ENCODE measurements around the gene MOBP.
A peak's percentile ranks its signal among the peaks of the same experiment; 100 is the strongest.

Gene MOBP

GRCh38 chr3:39513791-39514369 lies 46.4 kb downstream of the MOBP start:
- no peak for DNase-seq (ENCODE audit: low read depth in 1 of 2, low spot score in 1 of 2)
- in situ Hi-C loops (cut with HindIII; ENCODE audit: low pct_unique_long_range_greater_than_20kb, low sequenced_read_pairs) = no loop called here
- TF ChIP-seq JUND (IDR thresholded peaks at IDR 0.05; ENCODE audit: low read depth) = no peak

DNA sequence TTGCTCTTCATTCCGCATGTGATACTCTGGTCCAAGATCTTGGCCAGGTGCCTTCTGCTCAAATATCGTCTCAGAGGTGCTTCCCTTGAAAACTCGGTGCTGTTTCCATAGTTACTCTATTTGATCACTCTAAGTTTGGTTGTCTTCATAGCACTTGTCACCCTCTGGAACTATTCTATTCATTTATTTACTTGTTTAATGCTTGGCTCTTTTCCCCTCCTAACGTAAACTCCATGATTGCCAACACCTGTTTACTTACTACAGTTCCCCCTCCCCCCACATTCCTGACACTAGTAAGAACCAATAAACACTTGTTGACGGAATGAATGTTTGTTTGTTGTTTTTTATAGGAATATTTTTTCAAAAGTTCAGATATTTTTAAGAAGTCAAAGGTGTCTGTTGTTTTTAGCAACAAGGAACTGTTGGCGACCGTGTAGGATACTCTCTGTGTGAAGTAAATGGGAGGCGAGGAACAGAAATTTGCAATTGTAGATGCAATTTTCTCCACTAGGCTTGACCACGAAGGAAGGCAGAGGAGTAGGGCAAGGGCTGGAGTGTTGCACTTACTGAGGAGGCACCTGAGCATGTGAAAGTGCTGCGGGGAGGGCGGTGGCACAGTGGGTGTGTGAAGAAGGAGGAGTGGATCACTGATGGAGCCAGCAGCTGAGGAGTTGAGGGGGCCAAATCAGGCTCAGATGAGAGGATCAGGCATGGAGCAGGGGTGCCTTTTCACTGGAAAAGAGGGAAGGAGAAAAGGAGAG lies 48.4 kb downstream of the MOBP start:
- TF ChIP-seq JUND (IDR thresholded peaks at IDR 0.05; ENCODE audit: low read depth) = no peak
- in situ Hi-C loops (cut with HindIII; ENCODE audit: low pct_unique_long_range_greater_than_20kb, low sequenced_read_pairs) = no loop called here
- peak in 1 of 2 experiments; percentile 63 for DNase-seq (ENCODE audit: low read depth in 1 of 2, low spot score in 1 of 2)

DNA sequence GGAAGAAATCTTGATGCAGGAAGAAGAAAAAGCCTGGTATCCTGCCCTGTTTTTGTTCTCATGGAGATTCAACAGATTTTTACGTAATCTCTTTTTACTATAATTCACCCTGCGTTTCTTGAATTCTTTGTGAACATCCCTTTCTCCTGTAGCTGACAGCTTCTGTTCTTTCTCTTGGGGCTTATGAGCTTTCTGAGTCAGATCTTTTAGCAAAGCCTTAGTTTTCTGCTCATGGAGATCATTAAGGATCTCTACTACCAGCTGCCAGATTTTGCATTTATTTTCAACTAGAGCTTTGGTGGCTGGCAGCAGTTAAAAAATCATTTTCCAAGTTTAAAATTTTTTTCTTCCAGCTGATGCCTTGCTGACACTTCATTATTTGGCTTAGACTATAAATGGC lies 51.6 kb downstream of the MOBP start:
- in situ Hi-C loops (cut with HindIII; ENCODE audit: low pct_unique_long_range_greater_than_20kb, low sequenced_read_pairs) = no loop called here
- no peak for TF ChIP-seq JUND (IDR thresholded peaks at IDR 0.05; ENCODE audit: low read depth)
- no peak for DNase-seq (ENCODE audit: low read depth in 1 of 2, low spot score in 1 of 2)

GRCh38 chr3:39519554-39520288 lies 52.2 kb downstream of the MOBP start:
- DNase-seq (ENCODE audit: low read depth in 1 of 2, low spot score in 1 of 2) = no peak
- TF ChIP-seq JUND (IDR thresholded peaks at IDR 0.05; ENCODE audit: low read depth) = no peak
- in situ Hi-C loops (cut with HindIII; ENCODE audit: low pct_unique_long_range_greater_than_20kb, low sequenced_read_pairs) = no loop called here

DNA sequence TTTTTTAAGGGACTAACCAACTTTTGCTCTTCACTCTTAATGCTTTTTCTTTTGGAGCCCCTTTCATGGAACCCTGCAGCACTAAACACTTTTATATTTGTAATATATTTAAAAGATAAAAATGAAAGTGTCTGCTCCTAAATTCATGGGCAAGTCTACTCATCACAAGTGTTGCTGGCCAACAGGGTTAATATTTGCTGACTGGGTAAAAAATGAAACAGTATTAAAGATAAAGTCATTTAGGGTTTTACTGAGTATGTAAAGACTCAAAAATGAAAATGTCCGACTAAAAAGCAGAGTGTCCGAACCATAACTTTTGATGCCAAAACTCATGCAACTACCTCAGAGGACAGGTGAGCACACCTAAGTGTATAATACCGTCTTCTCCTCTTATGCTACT lies 54.0 kb downstream of the MOBP start:
- DNase-seq (ENCODE audit: low read depth in 1 of 2, low spot score in 1 of 2) = no peak
- in situ Hi-C loops (cut with HindIII; ENCODE audit: low pct_unique_long_range_greater_than_20kb, low sequenced_read_pairs) = no loop called here
- no peak for TF ChIP-seq JUND (IDR thresholded peaks at IDR 0.05; ENCODE audit: low read depth)

DNA sequence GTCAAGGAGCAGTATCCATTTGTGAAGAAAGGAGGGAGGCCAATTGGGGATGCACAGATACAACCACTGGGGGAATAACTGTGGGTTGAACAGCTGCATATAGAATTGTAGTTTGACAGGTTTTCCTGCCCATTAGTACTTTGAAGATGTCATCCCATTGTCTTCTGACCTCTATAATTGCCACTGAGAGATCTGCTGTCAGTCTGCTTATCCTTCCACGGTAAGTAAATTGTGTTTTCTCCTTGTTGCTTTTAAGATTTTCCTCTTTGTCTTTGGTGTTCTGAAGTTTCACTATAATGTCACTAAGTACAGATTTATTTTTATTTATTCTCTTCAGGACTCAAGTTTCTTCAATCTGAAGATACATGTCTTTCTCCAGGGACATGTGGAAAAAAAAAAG lies 56.6 kb downstream of the MOBP start:
- in situ Hi-C loops (cut with HindIII; ENCODE audit: low pct_unique_long_range_greater_than_20kb, low sequenced_read_pairs) = no loop called here
- no peak for TF ChIP-seq JUND (IDR thresholded peaks at IDR 0.05; ENCODE audit: low read depth)
- no peak for DNase-seq (ENCODE audit: low read depth in 1 of 2, low spot score in 1 of 2)

DNA sequence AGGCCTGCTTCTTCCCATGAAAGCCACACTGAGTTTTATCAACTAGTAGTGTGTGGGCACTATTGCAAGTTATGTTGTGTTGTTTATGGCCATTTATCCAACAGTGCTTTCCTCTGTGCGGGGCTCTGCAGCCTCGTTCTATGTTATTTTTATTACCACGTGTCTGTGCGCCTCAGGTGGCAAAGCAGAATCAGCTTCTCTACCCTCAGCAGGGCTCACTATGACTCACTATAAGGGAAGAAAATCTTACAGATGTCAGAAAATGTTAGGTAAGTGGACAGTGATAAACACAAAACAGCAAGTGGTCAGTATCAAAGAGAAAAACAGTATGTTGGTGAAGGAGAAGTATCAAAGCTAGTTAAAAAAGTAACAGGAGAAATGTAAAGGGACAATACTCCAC lies 61.4 kb downstream of the MOBP start:
- no peak for TF ChIP-seq JUND (IDR thresholded peaks at IDR 0.05; ENCODE audit: low read depth)
- DNase-seq (ENCODE audit: low read depth in 1 of 2, low spot score in 1 of 2) = no peak

DNA sequence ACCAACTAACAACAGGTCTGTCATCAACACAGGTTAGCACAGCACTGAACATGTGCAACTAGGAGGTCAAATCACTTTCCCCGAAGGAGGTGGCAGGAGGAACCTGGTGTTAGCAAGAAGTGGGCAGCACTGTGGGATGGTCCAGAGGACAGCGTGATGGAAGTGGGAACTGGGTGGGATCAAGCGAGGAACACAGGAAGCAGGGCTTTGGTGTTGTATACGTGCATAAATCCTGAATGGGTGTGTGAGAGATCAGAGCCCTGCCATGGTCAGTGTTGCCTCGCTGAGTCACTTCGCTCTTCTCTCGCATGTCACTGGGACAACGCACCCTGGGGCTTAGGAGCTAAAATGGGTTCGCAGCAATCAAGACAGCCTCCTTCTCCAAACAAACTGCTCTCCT lies 62.1 kb downstream of the MOBP start:
- in situ Hi-C loops (cut with HindIII; ENCODE audit: low pct_unique_long_range_greater_than_20kb, low sequenced_read_pairs) = no loop called here
- no peak for TF ChIP-seq JUND (IDR thresholded peaks at IDR 0.05; ENCODE audit: low read depth)

More for the DNA sequence above, 61.4 kb downstream of the MOBP start:
- in situ Hi-C loops (cut with HindIII; ENCODE audit: low pct_unique_long_range_greater_than_20kb, low sequenced_read_pairs) = no loop called here

GRCh38 chr3:39531066-39531465 lies 63.6 kb downstream of the MOBP start:
- TF ChIP-seq JUND (IDR thresholded peaks at IDR 0.05; ENCODE audit: low read depth) = no peak
- in situ Hi-C loops (cut with HindIII; ENCODE audit: low pct_unique_long_range_greater_than_20kb, low sequenced_read_pairs) = no loop called here

More for the DNA sequence above, 62.1 kb downstream of the MOBP start:
- no peak for DNase-seq (ENCODE audit: low read depth in 1 of 2, low spot score in 1 of 2)

GRCh38 chr3:39531665-39532064 lies 64.2 kb downstream of the MOBP start:
- no peak for TF ChIP-seq JUND (IDR thresholded peaks at IDR 0.05; ENCODE audit: low read depth)
- in situ Hi-C loops (cut with HindIII; ENCODE audit: low pct_unique_long_range_greater_than_20kb, low sequenced_read_pairs) = no loop called here
- peak in 1 of 2 experiments; percentile 22 for DNase-seq (ENCODE audit: low read depth in 1 of 2, low spot score in 1 of 2)

More at GRCh38 chr3:39531066-39531465, 63.6 kb downstream of the MOBP start:
- no peak for DNase-seq (ENCODE audit: low read depth in 1 of 2, low spot score in 1 of 2)

GRCh38 chr3:39532777-39533176 lies 65.3 kb downstream of the MOBP start:
- in situ Hi-C loops (cut with HindIII; ENCODE audit: low pct_unique_long_range_greater_than_20kb, low sequenced_read_pairs) = no loop called here
- DNase-seq (ENCODE audit: low read depth in 1 of 2, low spot score in 1 of 2) = peak in 1 of 2 experiments; percentile 23
- TF ChIP-seq JUND (IDR thresholded peaks at IDR 0.05; ENCODE audit: low read depth) = no peak

DNA sequence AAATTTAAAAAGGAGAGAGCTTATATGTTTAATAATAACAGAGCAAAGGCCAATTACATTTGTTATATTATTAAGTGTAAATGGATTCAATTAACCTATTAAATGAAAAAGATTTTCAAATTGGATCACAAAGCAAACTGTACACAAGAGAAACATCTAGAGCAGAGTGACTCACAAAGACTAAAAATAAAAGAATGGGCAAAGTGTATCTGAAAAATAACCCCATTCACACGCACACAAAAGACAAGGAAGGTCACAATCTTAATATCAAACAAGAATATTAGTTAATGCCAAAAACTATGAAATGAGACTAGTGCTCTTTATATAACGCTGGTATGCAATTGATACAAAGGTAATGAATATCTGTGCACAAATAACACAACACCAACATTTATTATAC lies 65.7 kb downstream of the MOBP start:
- in situ Hi-C loops (cut with HindIII; ENCODE audit: low pct_unique_long_range_greater_than_20kb, low sequenced_read_pairs) = no loop called here
- no peak for TF ChIP-seq JUND (IDR thresholded peaks at IDR 0.05; ENCODE audit: low read depth)
- no peak for DNase-seq (ENCODE audit: low read depth in 1 of 2, low spot score in 1 of 2)

Data from T47D (cell line).